ENCODE data around the gene ULK3. TPM values are rescaled to one million over a fixed set of nuclear protein-coding genes. Genes with fewer than 3 reads are reported as not detected.

The ULK3 gene
- total RNA-seq, 2 experiments from 2014 or later = 37.8 to 38.9 TPM

DNA sequence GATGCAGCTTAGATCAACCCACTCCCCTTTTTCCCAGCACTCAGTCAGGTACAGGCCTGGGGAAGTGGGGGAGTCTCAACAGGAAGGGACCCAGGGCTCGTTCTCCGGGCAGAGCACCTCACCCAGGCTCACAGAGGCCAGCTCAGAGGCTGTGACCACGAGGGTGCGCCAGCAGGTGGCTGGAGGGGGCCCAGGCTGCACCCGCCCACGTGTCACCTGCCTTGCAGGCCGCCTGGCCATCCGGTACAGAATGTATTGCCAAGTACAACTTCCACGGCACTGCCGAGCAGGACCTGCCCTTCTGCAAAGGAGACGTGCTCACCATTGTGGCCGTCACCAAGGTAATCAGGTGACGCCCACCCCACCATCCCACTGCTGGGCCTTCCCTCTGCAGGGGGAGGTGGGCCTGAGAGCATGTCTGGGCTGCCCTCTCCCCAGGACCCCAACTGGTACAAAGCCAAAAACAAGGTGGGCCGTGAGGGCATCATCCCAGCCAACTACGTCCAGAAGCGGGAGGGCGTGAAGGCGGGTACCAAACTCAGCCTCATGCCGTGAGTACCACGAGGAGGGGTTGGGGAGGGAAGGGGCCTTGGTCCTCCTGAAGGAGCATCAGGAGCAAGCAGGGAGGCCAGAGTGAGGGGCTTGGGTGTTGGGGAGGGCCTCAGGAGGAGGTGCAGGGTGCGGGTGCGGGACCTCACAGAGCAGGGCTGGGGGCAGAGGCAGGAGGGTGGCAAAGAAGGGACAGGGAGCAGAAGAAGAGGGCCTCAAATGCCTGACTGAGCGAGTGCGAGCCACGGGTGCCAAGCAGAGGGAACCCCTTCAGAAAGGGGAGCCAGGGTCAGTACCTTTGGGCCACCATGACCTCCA is 44.3 kb downstream of the ULK3 start:
- Mint-ChIP-seq H3K27ac (peak overlapping the region; percentile 93), H3K4me3 (peak overlapping the region; percentile 65), H3K4me1 (ENCODE audit: low read depth) (peaks cover 61% of the 10 kb centered on the region), H3K27me3 (no peaks in the 10 kb centered on the region), H3K9me3 (no peaks in the 10 kb centered on the region), H3K36me3 (ENCODE audit: low read depth) (peaks cover 77% of the 10 kb centered on the region)
- Histone ChIP-seq H3K9me3 (ENCODE audit: control insufficient read depth in 1 of 2, insufficient read depth in 1 of 2, low read length in 2 of 2) (no peaks in the 10 kb centered on the region), H3K4me1 (ENCODE audit: insufficient read depth, low read length) (peaks cover 72% of the 10 kb centered on the region), H3K27me3 (ENCODE audit: control insufficient read depth in 1 of 2, insufficient read depth in 2 of 2, low read length in 2 of 2) (no peaks in the 10 kb centered on the region), H3K4me3 (ENCODE audit: low read length) (no peak overlapping the region), H3K36me3 (ENCODE audit: insufficient read depth, low read length) (peaks cover 71% of the 10 kb centered on the region), H3K27ac (ENCODE audit: low read depth in 1 of 2, low read length in 2 of 2) (peak overlapping the region; percentile 85 to 90)
- intact Hi-C loops (cut with DNase I, micrococcal nuclease) = loop anchor here in 1 of 2 experiments (5.0 kb wide), 1 partner anchor 154 kb away; no protein-coding TSS in a partner anchor
- DNase-seq = no peak
- ChIA-PET POLR2A (interaction anchor here (33.5 kb wide), 1 partner anchor 19 kb away, joined by 925 read pairs; the partner anchor contains the start of gene CSK), CTCF (interaction anchor here (1.5 to 14.8 kb wide), 5 partner anchors 8 to 151 kb away, joined by 5 to 353 read pairs (median 34); partner anchors contain the start of gene CSK)
- no peak for ATAC-seq (ENCODE audit: poor library complexity)
- no peak for TF ChIP-seq CTCF (IDR thresholded peaks at IDR 0.05)

- H3K4me1 Mint-ChIP-seq (ENCODE audit: low read depth) = peaks cover 86% of the 10 kb centered on the region
- peaks cover 64% of the 10 kb centered on the region for H3K36me3 ChIP-seq (ENCODE audit: insufficient read depth, low read length)
- ATAC-seq (ENCODE audit: poor library complexity) (peak; percentile 22), DNase-seq (peak in 5 of 14 experiments; percentile 55 to 65 (median 62))
- H3K27me3 ChIP-seq (ENCODE audit: control insufficient read depth in 1 of 2, insufficient read depth in 2 of 2, low read length in 2 of 2) = no peaks in the 10 kb centered on the region
- CTCF ChIA-PET = interaction anchor here (0.7 to 14.8 kb wide), 5 partner anchors 8 to 164 kb away, joined by 3 to 353 read pairs (median 19); partner anchors contain the start of gene CSK
- intact Hi-C loops (cut with DNase I, micrococcal nuclease) = loop anchor here (1.0 to 5.0 kb wide), 3 partner anchors 9 to 156 kb away; no protein-coding TSS in a partner anchor
- no peaks in the 10 kb centered on the region for H3K9me3 ChIP-seq (ENCODE audit: control insufficient read depth in 1 of 2, insufficient read depth in 1 of 2, low read length in 2 of 2)
- peak overlapping the region; percentile 93 for H3K27ac Mint-ChIP-seq
- peak overlapping the region; percentile 11 to 90 for H3K27ac ChIP-seq (ENCODE audit: low read depth in 1 of 2, low read length in 2 of 2)
- peaks cover 66% of the 10 kb centered on the region for H3K36me3 Mint-ChIP-seq (ENCODE audit: low read depth)
- peak overlapping the region; percentile 74 for H3K4me3 Mint-ChIP-seq
- no peaks in the 10 kb centered on the region for H3K9me3 Mint-ChIP-seq
- no peaks in the 10 kb centered on the region for H3K27me3 Mint-ChIP-seq
- peaks cover 96% of the 10 kb centered on the region for H3K4me1 ChIP-seq (ENCODE audit: insufficient read depth, low read length)
- POLR2A ChIA-PET = interaction anchor here (1.4 to 33.5 kb wide), 2 partner anchors 17 to 142 kb away, joined by 3 to 925 read pairs; partner anchors contain the start of genes COX5A and CSK
- no peak for TF ChIP-seq CTCF (IDR thresholded peaks at IDR 0.05)
- H3K4me3 ChIP-seq (ENCODE audit: low read length) = no peak overlapping the region
Measured at GRCh38 chr15:74795966-74796625, 46.9 kb downstream of the ULK3 start.

GRCh38 chr15:74794970-74795349 is 48.0 kb downstream of the ULK3 start:
- peaks cover 63% of the 10 kb centered on the region for H3K36me3 ChIP-seq (ENCODE audit: insufficient read depth, low read length)
- H3K27me3 ChIP-seq (ENCODE audit: control insufficient read depth in 1 of 2, insufficient read depth in 2 of 2, low read length in 2 of 2) = no peaks in the 10 kb centered on the region
- ChIA-PET CTCF (interaction anchor here (3.2 to 14.8 kb wide), 3 partner anchors 7 to 24 kb away, joined by 19 to 353 read pairs (median 231); partner anchors contain the start of gene CSK), POLR2A (interaction anchor here (1.4 to 33.5 kb wide), 3 partner anchors 16 to 143 kb away, joined by 3 to 925 read pairs (median 6); partner anchors contain the start of genes COX5A, CSK and FAM219B)
- peaks cover 96% of the 10 kb centered on the region for H3K4me1 ChIP-seq (ENCODE audit: insufficient read depth, low read length)
- no peak overlapping the region for H3K4me3 ChIP-seq (ENCODE audit: low read length)
- DNase-seq (peak in 2 of 14 experiments; percentile 50 to 51), ATAC-seq (ENCODE audit: poor library complexity) (peak; percentile 38)
- peak overlapping the region; percentile 59 to 90 for H3K27ac ChIP-seq (ENCODE audit: low read depth in 1 of 2, low read length in 2 of 2)
- H3K4me1 Mint-ChIP-seq (ENCODE audit: low read depth) = peaks cover 91% of the 10 kb centered on the region
- intact Hi-C loops (cut with DNase I, micrococcal nuclease) = loop anchor here (1.0 to 5.0 kb wide), 2 partner anchors 8 to 157 kb away; no protein-coding TSS in a partner anchor
- H3K9me3 ChIP-seq (ENCODE audit: control insufficient read depth in 1 of 2, insufficient read depth in 1 of 2, low read length in 2 of 2) = no peaks in the 10 kb centered on the region
- no peak for TF ChIP-seq CTCF (IDR thresholded peaks at IDR 0.05)
- H3K27ac Mint-ChIP-seq = peak overlapping the region; percentile 93
- no peaks in the 10 kb centered on the region for H3K27me3 Mint-ChIP-seq
- H3K36me3 Mint-ChIP-seq (ENCODE audit: low read depth) = peaks cover 56% of the 10 kb centered on the region
- H3K9me3 Mint-ChIP-seq = no peaks in the 10 kb centered on the region
- H3K4me3 Mint-ChIP-seq = peak overlapping the region; percentile 69

All from CD4-positive, alpha-beta T cell (primary cell).